ENCODE data around the gene SKAP2. TPM values are rescaled to one million over a fixed set of nuclear protein-coding genes. Genes with fewer than 3 reads are reported as not detected.

The SKAP2 gene
- total RNA-seq, 1 donor from 2014 or later, result 7.9 TPM

DNA sequence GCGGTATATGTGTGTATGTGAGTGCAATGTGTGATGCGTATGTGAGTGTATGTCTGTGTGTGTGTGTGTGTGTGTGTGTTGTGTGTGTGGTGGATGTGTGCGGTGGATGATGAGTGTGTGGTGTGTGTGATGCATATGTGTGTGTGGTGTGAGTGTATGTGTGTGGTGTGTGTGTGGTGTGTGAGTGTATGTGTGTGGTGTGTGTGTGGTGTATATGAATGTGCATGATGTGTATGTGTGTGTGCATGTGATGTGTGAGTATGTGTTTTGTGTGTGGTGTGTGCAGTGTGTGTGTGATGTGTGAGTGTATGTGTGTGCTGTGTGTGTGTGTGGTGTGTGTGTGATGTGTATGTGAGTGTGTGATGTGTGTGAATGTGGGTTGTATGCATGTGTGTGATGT is 222.0 kb downstream of the SKAP2 start:
- intact Hi-C loops (cut with micrococcal nuclease), result no loop called here

DNA sequence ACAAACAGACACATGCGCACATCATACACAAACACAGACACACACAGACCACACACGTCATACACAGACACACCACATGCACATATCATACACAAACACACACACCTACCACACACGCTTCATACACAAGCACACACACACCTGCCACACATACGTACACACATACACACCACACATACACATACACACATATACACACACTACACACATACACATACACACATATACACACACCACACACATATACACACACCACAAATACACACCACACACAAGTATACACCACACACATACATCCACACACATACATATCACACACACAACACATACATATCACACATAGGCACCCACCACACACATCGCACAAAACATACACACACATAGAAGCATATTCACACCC is 224.7 kb downstream of the SKAP2 start:
- intact Hi-C loops (cut with micrococcal nuclease), result no loop called here

DNA sequence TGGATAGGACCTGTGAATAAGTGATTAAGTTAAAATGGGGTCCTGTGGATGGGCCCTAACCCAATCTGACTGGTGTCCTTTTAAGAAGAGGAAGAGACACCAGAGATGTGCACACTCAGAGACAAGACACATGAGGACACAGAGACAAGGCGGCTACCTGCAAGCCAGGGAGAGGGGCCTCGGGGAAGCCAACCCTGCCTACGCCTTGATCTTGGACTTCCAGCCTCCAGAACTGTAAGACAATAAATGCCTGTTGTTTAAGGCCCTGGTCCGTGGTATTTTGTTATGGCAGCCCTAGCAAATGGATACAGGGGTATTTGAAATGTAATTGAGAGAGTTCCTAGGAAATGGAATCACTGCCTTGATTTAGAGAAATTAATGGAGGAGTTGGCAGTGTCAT is 225.3 kb downstream of the SKAP2 start:
- intact Hi-C loops (cut with micrococcal nuclease), result no loop called here

DNA sequence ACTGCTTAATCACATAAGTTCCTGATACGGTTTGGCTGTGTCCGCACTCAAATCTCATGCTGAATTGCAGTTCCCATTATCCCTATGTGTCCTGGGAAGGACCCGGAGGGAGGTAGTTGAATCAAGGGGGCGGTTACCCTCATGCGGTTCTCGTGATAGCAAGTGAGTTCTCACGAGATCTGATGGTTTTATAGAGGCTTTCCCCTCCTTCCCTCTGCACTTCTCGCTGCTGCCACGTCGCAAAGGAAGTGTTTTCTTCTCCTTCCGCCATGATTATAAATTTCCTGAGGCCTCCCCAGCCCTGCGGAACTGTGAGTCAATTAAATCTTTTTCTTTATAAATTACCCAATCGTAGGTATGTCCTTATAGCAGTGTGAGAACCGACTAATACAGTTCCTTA is 226.2 kb downstream of the SKAP2 start:
- intact Hi-C loops (cut with micrococcal nuclease), result no loop called here

DNA sequence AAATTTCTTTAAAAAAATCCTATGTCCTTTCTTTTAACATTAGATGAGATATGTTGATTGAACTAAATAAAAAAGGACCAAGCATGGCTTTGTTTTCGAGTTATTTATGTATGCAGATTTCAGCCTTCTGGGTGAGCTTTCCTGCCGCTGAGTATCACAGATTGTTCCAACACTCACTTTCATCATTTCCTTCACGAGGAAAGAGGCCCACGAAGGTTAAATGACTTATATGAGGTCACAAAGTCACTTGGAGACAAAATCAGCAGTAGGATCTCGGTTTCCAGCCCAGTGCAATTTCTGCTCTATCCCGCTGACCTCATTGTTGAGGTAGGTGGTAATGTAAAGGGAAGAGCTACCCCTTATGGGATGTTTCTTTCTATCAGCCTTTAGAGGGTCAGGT is 226.8 kb downstream of the SKAP2 start:
- intact Hi-C loops (cut with micrococcal nuclease), result no loop called here

DNA sequence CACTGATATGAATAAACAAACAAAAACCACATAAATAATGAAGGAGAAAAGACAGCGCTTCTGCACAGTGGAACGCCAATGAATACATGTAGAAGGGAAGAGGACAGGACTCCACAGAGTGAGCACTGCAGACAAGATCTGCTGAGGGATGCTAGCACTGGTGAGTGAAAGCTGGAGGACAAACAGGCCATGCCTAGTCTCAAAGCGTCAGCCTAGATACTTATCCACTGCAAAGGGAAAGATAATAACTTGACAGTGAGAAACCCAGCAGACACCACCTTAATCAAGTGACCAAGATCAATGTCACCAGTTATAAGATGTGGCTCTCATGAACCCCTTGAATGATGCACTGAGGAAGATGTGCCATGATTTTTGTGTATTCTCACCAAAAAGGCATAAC is 227.6 kb downstream of the SKAP2 start:
- intact Hi-C loops (cut with micrococcal nuclease), result no loop called here

DNA sequence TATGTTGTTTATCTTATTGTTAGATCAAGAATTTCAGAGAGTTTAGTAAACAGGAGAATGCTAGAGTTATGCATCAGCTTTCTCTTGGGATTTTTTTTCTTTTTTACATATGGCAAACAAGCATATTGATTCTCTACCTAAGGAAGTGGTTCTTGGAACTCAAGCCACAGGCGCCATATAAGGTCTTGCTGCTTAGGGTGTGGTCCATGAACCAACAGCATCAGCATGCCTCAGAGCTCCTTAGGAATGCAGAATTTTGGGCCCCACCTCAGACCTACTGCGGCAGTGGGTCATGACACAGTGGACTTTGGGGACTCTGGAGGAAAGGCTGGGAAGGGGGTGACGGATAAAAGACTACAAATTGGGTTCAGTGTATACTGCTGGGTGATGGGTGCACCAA is 230.8 kb downstream of the SKAP2 start:
- intact Hi-C loops (cut with micrococcal nuclease), result no loop called here

DNA sequence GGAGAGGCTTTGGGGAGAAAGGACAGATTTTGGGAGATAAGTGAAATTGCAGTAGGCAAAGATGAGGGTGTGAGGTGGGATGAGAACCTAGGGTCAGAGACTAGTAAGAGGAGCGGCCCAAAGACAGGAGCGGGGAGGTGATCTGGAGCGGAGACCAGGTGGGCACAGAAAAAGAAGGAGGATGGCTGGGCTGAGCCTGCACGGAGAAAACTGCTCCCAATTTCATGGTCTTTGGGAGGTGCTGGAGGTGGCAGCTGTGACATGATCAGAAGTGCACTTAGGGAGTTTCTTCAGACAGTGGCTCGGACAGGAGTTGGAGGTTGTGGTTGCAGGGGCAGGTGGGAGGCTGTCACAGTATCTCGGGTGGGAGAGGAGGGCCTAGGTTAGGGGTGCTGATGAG is 232.8 kb downstream of the SKAP2 start:
- intact Hi-C loops (cut with micrococcal nuclease), result no loop called here

DNA sequence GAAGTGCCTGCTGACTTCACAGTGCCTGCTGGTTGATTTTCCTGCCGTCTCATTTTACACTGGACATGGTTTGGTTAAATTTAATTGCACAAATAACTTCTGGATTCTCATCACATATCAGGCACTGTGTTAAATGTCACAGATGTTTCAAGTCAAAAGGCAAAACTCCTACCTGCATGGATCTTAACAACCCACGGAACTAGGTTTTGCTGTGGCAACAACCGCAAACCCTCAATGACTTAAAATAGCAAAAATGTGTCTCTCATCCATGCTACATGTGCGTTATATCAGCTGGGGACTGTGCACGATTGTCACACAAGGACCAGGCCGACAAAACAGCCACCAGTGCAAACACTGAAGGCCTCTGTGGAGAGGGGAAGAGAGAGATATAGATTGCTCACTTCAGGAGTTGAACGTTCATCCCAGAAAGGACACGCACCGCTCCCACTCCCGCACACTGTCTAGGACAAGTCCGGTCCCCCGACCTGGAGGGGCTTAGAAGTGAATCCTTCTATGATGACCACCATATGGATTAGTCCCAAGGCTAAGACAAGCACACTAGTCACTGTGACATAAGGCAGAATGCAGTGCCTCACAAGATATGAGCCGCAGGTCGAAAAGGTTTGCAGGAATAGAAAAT is 233.3 kb downstream of the SKAP2 start:
- intact Hi-C loops (cut with micrococcal nuclease), result no loop called here

DNA sequence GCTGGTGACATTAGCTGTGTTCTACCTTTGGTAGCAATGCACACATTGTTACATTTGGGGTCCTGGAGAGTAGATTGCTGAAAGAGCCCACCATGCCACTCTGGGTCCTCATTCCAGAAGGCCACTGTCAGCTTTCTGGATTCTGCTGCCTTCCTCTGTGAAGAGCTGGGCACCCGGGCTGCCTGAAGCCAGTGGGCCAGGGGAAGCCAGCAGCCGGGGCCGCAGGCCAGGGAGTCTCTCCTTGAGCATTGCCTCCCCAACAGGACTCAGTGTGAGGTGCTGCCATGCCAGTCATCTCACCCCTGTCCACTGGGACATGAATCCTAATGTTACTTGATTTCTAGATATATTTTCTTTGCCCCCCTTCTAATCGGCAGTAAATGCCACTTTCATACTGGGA is 234.0 kb downstream of the SKAP2 start:
- intact Hi-C loops (cut with micrococcal nuclease), result no loop called here

DNA sequence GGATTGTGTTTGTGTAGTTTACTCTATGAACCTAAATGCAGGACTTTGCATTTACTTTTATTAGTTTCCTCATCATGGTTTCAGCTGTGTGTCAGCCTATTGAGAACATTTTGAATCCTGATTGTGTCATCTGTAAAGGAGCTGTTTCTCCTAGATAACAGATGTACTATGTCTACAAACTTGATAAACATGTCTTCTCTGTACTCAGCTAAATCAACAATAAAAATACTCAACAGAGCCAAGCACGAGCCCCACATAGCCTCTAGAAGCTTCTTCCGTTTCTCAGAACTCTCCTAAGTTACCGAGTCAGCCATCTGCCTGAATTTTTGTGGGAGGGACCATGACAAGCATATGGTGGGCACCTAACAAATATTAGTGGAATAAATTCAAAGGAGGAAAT is 234.7 kb downstream of the SKAP2 start:
- intact Hi-C loops (cut with micrococcal nuclease), result no loop called here

DNA sequence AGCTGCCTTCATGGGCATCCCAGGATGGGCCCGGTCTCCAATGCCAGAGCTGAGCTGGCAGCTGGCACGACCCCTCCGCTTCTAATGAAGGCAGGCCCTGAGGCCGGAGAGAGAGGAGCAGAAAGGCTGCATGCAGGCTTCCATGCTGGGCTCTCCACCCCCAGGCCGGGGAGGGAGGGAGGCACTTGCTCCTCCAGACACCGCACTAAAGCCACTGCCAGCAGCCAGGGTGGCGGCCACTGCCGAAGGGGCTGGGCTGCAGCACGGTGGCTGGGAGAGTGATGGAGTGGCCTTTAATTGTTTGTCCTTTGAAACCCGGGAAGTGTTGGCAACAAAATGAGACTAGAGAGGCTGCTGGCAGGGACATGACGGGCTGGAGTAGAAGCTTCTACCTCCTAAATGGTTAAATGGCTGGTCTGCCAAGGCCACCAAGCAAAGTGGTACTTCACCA is 236.5 kb downstream of the SKAP2 start:
- intact Hi-C loops (cut with micrococcal nuclease), result no loop called here

DNA sequence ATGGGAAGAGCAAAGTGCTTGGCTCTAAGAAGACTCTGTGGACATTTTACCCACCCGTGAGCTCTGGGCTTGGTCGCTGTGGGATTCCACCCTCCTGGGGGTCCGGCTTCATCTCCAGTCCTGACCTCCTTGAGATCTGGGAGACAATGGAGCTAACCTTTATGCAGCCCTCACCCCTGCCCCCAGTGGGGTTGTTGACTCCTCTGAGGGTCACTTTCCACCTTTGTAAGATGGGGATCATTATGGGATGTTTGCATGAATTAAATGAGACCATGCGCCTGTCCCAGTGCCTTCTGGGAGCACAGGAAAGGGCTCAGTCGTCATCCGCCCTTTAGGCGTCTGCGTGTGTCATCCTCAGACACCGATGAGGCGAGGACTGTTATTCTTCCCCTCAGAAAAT is 237.2 kb downstream of the SKAP2 start:
- intact Hi-C loops (cut with micrococcal nuclease), result no loop called here

DNA sequence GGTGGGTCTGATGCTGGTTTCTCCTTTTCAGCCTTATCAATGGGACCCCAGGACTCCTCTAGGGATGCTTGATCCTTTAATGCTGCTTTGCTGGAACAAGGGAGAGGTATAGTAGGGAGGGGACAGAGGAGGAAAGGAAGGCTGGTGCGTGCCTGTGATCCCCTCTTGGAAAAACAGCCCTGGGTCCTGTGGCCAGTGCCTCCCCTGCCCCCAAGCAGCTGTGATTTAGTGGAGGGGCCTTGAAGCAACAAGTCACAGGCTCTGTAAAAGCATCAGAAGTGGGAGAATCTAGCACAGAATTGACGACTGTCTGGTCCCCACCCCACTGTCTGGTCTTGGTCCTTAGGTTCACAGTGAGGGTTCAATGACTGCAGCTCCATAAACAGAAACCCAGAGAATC is 237.7 kb downstream of the SKAP2 start:
- intact Hi-C loops (cut with micrococcal nuclease), result no loop called here

DNA sequence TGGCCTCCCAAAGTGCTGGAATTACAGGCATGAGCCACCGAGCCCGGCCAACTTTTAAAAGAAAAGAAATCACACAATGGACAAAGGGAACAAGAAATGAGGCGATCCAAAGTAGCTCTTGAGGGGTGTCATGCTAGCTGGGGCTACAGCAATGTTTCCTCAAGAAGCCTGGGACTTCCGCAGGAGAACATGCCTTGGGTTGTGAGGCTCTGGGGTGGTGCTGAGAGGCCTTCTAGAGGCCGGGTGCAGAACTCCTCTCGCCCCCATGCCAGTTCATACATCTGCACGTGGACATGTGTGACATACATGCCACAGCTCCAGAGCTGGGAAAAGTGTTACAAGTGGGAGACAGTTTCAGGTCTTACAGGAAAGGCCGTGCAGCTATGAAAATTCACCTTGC is 238.2 kb downstream of the SKAP2 start:
- intact Hi-C loops (cut with micrococcal nuclease), result no loop called here

DNA sequence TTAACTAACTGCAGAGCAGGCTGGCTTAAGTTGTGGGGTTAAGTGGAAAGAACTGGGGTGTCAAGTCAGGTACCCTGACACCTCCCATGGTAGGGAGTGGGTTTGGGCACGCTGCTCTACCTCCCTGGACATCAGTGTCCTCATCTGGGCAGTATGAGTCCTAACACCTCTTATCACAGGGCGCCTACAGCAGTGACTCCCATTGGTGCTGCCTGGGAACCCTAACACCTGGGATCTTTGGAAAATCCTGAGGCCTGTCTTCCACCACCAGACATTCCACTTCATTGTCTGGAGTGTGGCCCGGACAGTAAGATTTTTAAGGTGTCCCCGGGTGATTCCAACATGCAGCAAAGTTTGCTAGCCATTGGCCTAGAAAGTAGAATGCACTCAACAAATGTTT is 239.1 kb downstream of the SKAP2 start:
- intact Hi-C loops (cut with micrococcal nuclease), result no loop called here

DNA sequence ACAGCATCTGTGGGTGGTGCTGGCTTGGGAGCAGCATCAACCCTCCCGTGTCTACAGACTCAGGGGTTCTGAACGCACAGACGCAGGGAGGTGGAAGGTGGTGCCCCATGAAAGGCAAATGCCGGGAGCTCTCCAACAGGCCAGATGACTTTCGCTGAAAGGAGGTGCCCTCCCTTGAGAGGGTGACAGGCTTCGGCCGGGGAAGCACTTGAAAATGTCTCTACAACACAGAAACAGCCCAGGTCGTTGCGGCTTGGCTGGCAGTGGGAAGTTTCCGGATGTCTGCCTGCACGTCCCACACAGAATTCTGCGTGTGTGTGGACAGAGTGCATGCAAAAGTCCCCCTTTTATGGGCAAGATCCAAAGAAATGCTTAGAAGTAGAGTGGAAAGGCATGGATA is 239.6 kb downstream of the SKAP2 start:
- intact Hi-C loops (cut with micrococcal nuclease), result no loop called here

DNA sequence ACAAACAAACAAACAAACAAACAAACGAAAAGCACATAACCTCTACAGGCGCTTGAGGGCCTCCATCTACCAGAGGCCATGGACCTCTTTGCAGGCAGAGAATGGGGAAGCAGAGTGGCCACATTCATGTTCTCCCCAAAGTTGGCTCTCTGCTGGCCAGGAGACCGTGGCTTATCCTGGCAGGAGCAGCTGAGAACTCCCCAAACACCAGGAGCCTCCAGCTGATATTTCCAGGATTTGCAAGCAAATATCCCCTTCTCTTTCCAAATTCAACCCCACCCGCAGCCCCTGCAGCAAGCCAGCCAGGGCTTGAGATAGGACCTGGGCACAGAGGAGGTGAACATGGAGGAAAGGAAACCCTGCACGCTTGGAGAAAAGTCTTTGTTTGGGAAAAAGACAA is 240.0 kb downstream of the SKAP2 start:
- intact Hi-C loops (cut with micrococcal nuclease), result no loop called here

DNA sequence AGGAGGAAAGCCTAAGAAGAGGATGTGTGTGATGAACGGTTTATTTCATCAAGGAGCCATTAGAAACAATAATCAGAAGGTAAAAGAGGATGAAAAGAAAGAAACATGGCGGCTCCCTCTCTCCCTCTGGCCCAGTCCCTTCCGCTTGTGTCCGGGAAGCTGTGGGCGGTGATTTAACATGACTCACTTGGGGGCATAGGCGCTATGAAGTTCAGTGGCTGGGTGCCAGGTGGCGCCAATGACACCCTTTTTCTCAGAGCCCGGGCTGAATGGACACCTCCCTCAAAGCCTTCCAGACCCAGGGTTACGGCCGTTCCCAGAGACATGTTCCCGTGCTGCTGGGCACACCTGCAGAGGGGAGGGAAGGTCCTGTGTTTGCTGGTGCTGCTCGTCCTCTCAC is 244.0 kb downstream of the SKAP2 start:
- intact Hi-C loops (cut with micrococcal nuclease), result no loop called here

DNA sequence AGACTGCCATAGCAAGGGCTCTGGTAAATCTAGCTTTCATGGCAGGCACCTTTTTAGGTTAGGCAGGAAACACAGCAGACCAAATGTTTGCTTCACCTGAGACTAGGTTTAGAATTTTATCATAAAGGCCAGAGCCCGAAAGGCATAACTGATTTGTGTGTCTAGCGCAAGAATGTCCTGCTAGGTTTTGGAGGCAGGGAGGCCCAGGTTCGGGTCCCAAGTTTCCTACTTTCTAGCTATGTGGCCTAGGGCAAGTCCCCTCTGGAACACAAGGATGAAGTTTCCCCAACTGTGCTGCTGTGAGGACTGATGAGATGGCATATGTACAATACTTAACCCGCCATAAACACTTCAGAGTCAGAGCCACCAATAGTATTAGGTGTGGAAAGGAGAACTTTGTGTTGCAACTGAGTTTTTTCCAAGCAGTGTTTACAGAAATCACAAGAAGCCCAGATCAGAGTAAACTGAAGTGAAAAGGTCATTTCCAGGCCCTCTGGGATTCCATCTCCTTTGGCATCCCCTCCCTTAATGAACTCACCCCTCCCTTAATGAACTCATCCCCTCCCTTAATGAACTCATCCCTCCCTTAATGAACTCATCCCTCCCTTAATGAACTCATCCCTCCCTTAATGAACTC is 244.9 kb downstream of the SKAP2 start:
- intact Hi-C loops (cut with micrococcal nuclease), result no loop called here

DNA sequence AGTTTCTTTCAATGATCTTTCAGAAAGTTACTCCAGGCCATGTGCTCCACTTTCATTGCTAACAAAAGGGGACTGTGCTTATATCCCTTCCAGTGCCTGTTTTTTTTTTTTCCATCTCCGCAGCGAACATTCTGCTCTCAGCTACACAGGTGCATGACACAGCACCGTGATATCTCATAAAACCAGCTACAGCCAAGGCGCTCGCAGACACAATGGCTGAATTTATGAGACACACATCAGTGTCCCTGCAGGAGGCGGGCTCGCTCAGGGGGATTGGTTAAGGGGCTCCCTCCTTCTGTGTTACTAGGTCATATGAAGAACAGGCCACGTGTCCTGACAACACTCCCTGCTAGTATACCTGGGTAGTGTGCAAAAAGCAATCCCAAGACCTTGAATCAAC is 245.5 kb downstream of the SKAP2 start:
- intact Hi-C loops (cut with micrococcal nuclease), result no loop called here

DNA sequence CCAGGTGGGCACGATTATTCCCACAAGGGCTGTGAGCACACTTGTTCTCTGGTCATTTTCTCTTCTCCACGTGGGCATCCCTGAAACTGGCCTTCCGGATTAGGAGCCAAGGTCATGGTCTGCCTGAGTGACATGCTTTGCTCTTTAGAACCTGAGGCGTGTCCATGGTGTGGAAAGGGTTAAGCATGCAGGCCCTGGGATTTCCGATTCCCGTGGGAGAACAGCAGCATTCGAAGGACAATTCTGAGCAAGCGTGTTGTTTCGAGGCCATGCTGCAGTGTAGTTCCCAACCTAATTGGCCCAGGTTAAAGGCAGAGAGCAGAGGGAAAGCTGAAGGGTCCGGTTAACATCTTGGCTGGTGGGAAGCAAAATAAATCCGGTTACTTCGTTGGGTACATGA is 245.9 kb downstream of the SKAP2 start:
- intact Hi-C loops (cut with micrococcal nuclease), result no loop called here
